IPS DF 4.7 (cell line): Measurements from ENCODE around the gene KIF16B.
A peak's percentile ranks its signal among the peaks of the same experiment; 100 is the strongest.

Source experiments
- DNase-seq: peaks from one replicate; pipeline ENCODE4 v3.0.0-alpha.2; 2013; ENCODE audit warnings: low spot score; ENCODE audit errors: extremely low read depth

The KIF16B gene

GRCh38 chr20:16404171-16404570 lies 169.1 kb downstream of the KIF16B start:
- no peak for DNase-seq

DNA sequence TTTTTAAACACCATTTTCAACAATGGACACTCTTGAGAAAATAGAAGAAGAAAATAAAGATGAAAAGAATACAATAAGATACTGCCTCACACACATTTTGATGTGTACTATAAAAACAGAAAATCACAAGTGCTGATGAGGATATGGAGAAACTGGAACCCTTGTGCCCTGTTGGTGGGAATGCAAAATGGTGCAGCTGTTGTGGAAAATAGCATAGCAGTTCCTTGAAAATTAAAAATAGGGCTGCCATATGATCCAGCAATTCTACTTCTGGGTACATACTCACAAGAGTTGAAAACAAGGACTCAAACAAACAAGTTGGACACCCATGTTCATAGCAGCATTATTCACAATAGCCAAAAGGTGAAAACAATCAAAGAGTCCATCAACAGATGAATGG lies 173.0 kb downstream of the KIF16B start:
- no peak for DNase-seq

DNA sequence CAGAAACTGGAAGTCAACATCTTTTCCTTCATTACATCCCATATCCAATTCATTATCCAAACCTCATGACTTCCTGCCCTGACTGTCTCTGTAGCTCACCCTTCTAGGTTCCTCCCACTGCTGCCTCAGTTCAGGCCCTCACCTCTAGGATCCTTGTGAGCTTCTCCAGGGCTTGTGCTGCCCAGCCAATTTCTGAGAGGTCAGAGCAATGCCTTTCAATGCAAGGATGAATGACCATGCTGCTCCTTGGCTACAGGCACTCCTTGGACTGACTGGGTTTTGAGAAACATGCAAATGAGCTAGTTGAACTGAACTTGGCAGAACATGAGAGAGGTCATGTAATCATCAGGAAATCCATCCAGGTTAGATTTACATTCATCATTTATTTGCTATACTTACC lies 173.4 kb downstream of the KIF16B start:
- no peak for DNase-seq

DNA sequence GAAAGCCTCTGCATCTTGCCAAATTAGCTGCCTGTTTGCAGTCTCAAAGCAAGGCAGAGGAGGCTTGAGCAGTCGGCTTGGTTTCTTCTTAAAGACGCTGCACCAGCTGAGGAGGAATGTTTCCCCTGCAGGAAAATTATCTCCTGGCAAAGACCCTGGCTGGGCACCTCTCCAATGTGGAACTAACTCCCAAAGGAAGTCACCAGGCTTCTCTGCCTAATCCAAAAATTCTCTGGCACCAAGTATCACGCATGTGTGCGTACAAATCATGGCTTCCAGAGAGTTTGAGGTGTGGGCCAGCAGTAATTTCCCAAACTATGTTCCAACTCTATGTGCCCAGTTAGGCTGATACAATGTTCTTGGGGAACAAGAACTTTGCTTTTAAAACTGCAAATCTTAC lies 176.2 kb downstream of the KIF16B start:
- DNase-seq = no peak

- peak; percentile 19 for DNase-seq
Measured at GRCh38 chr20:16395366-16395765, 177.9 kb downstream of the KIF16B start.

GRCh38 chr20:16394784-16395183 lies 178.5 kb downstream of the KIF16B start:
- DNase-seq = no peak

- no peak for DNase-seq
Measured at GRCh38 chr20:16393836-16394235, 179.4 kb downstream of the KIF16B start.

- DNase-seq = no peak
Measured at GRCh38 chr20:16393297-16393696, 180.0 kb downstream of the KIF16B start.

GRCh38 chr20:16392346-16392745 lies 180.9 kb downstream of the KIF16B start:
- DNase-seq = no peak

DNA sequence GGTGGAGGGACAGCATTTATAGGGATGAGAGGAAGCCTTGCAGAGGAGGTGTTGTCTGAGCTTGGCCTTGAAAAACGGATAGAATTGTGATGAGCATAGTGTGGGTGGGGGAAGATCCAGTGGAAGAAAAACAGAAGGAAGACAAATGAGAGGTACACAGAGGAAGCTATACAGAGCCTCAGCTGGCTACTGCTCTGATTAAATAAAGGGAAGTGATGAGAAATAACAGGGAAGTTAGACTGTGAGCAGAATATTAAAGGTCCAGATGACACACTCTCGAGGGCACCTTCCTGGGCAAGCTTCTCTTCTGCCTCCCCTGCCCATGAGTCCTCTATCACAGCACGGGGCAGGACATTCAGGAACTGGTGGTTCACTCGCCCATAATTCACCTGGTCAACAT lies 182.3 kb downstream of the KIF16B start:
- no peak for DNase-seq

- DNase-seq = no peak
Measured at GRCh38 chr20:16388731-16389130, 184.5 kb downstream of the KIF16B start.

GRCh38 chr20:16387666-16388065 lies 185.6 kb downstream of the KIF16B start:
- no peak for DNase-seq

GRCh38 chr20:16385891-16386290 lies 187.4 kb downstream of the KIF16B start:
- DNase-seq = no peak

DNA sequence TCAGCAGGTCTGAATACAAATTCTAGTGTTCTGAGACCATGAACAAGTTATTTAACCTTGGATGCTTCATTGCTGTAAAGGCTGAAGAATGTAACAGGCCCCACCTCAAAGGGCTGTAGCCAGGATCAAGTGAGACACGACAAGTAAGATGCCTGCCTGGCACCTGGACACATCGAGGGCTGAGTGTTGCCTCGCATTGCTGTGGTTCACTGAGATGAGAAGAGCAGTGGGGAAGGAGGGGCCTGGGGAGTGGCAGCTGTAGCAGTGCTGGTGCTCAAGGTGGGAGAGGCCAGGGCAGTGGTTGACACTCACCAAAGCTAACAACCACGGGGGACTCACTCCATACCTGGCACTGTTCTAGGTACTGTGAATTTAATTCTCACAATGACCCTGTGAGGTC lies 187.8 kb downstream of the KIF16B start:
- no peak for DNase-seq

GRCh38 chr20:16381444-16381843 lies 191.8 kb downstream of the KIF16B start:
- DNase-seq = no peak

GRCh38 chr20:16378712-16379370 lies 194.4 kb downstream of the KIF16B start:
- DNase-seq = no peak

DNA sequence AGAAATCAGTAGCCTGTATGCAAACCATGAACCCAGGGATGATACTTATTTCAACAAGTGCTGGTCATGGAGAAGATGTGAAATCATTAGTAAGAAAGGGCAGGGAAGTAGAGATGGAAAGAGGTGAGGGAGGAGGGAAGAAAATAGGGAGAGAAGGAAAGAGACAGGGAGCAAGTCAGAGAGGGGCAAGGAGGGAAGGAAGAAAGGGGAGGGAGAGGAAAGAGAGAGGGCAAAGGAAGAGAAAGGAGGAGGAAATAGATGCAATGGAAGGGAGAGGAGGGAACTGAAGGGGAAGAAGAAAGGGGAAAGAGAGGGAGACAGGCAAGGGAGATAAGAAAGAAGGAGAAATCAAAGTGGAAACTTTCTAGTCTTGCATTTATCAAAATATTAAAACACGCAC lies 195.1 kb downstream of the KIF16B start:
- DNase-seq = no peak

GRCh38 chr20:16369441-16369840 lies 203.8 kb downstream of the KIF16B start:
- DNase-seq = no peak

GRCh38 chr20:16368645-16369292 lies 204.5 kb downstream of the KIF16B start:
- no peak for DNase-seq

DNA sequence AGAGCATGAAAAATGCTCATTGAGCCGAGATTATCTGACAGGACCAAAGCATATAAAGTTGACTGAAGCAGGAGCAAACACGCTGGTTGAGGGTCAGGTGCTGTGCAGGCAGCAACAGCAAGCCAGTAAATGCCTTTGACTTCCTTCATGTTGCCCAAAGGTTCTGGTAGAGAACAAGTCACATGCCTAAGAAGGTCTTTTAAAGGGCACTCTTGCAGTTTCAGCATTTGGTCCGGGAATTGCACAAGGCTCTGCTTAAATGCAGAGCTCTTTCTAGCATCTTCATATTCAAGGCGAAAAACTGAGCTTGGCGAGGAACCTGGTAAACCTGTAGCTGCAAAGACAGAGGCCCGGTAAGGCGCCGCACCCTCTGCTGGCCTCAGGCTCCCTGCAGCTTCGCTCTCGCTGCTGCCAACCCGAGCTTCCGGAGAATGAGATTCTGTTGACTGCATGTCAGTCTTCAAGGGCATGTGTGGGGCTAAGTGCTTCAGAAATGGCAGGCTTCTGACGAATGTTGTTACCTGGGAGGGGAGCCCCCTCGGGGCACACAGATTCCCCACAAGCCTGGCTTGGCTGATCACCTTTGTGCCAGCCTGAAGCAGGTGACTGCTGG lies 205.2 kb downstream of the KIF16B start:
- no peak for DNase-seq

DNA sequence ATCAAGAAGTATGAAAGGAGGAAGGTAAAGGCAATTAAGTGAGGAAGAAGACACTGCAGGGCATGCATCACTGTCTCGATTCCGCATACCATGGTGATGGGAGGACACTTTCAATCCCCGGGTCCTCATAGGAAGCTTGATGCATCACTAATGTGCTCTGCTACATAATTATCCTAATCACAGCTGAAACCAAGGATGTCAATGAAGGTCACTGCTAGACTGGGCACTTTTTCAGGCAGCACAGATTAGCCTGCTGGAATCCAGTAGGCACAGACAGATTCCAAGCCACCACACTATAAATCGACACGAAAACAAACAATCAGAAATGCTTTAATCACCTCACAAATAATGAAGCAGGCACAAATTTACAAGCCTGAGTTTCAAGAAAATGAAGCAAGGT lies 206.7 kb downstream of the KIF16B start:
- no peak for DNase-seq

- no peak for DNase-seq
Measured at GRCh38 chr20:16364320-16364687, 208.9 kb downstream of the KIF16B start.
